Keratinocyte (primary cell): ENCODE results near the gene ARHGEF19. TPM values are rescaled to one million over a fixed set of nuclear protein-coding genes. Genes with fewer than 3 reads are reported as not detected.

ENCODE experiments used
- DNase-seq: peaks from one replicate; pipeline ENCODE4 v3.0.0-alpha.2; 2011; ENCODE audit warnings: low read depth, missing footprints, low spot score
- FAIRE-seq: peaks from 2 replicates; lab custom pipeline; 2011; peaks lifted over from hg19 to GRCh38; lab: Jason Lieb, UNC
- H2AFZ ChIP-seq: 2 replicates; pipeline ENCODE4 v1.6.0; 2012; ENCODE audit warnings: low read length, control low read depth, inconsistent platforms; ENCODE audit not compliant: control insufficient read depth
- H3K27ac ChIP-seq: 2 replicates; pipeline ENCODE4 v1.5.1; 2011; ENCODE audit warnings: low read length; ENCODE audit not compliant: control insufficient read depth, insufficient read depth
- H3K27me3 ChIP-seq: 3 replicates; pipeline ENCODE4 v1.6.0; 2011; ENCODE audit warnings: low read length; ENCODE audit not compliant: control insufficient read depth, insufficient read depth; ENCODE audit errors: extremely low read depth
- H3K36me3 ChIP-seq, 2 experiments: 2 replicates in 1 of 2; 3 replicates in 1 of 2; pipeline ENCODE4 v1.5.1; 2011; ENCODE audit warnings: low read length in 2 of 2, mild to moderate bottlenecking in 1 of 2; ENCODE audit not compliant: control insufficient read depth in 2 of 2, insufficient read depth in 2 of 2; ENCODE audit errors: extremely low read depth in 1 of 2
- H3K4me1 ChIP-seq: 3 replicates; pipeline ENCODE4 v1.5.1; 2011; ENCODE audit warnings: low read length; ENCODE audit not compliant: control insufficient read depth, insufficient read depth; ENCODE audit errors: extremely low read depth
- H3K4me2 ChIP-seq: 3 replicates; pipeline ENCODE4 v1.6.0; 2011; ENCODE audit warnings: low read depth, low read length; ENCODE audit not compliant: control insufficient read depth, insufficient read depth; ENCODE audit errors: extremely low read depth
- H3K4me3 ChIP-seq, 3 experiments: fragments of 200-600 bp in 1 of 3; sonication (generic) in 1 of 3; 2 replicates in 2 of 3; 3 replicates in 1 of 3; pipeline ENCODE4 v1.5.1; 2011 to 2016; ENCODE audit warnings: low read length in 3 of 3, mild to moderate bottlenecking in 3 of 3, control low read depth in 2 of 3, inconsistent platforms in 1 of 3, low read depth in 1 of 3, mixed read lengths in 1 of 3, mixed run types in 1 of 3, moderate library complexity in 1 of 3; ENCODE audit not compliant: control insufficient read depth in 2 of 3, insufficient read depth in 2 of 3; ENCODE audit errors: extremely low read depth in 1 of 3
- H3K79me2 ChIP-seq: 2 replicates; pipeline ENCODE4 v1.6.0; 2012; ENCODE audit warnings: low read length; ENCODE audit not compliant: control insufficient read depth, insufficient read depth
- H3K9ac ChIP-seq: 3 replicates; pipeline ENCODE4 v1.6.0; 2011; ENCODE audit warnings: low read length; ENCODE audit not compliant: control insufficient read depth, insufficient read depth; ENCODE audit errors: extremely low read depth
- H3K9me1 ChIP-seq: 3 replicates; pipeline ENCODE4 v1.6.0; 2011; ENCODE audit warnings: low read length; ENCODE audit not compliant: control insufficient read depth, insufficient read depth; ENCODE audit errors: extremely low read depth
- H3K9me3 ChIP-seq: 2 replicates; pipeline ENCODE4 v1.5.1; 2012; ENCODE audit warnings: low read depth, low read length; ENCODE audit not compliant: control insufficient read depth
- H4K20me1 ChIP-seq: 3 replicates; pipeline ENCODE4 v1.6.0; 2011; ENCODE audit warnings: low read length; ENCODE audit not compliant: control insufficient read depth, insufficient read depth; ENCODE audit errors: extremely low read depth
- EZH2 ChIP-seq: IDR thresholded peaks from one replicate; pipeline ENCODE4 v1.6.1; 2012; ENCODE audit warnings: inconsistent platforms, mild to moderate bottlenecking, low read length, moderate library complexity
- dilution Hi-C: fragments of 300-500 bp; cut with MboI; formaldehyde crosslinking; loops from one replicate; pipeline ENCODE4 v1.7.0; 2020; ENCODE audit warnings: low sequenced_read_pairs; ENCODE audit not compliant: extremely low pct_ligation_motif_present
- polyA plus RNA-seq, 5 experiments: library from polyadenylated mRNA; depleted of rRNA in 3 of 5; stranded (reverse) in 3 of 5; stranded (forward) in 1 of 5; unstranded in 1 of 5; fragments of >200 nt; gene quantifications; 1 replicate in 1 of 5; 2 replicates in 3 of 5; 3 replicates in 1 of 5; pipeline versions ENCODE4 v1.2.1 to v1.2.3, GENCODE V29; 2011 to 2012; ENCODE audit warnings: missing spikeins in 2 of 5, low read depth in 1 of 5, low replicate concordance in 1 of 5
- TF ChIP-seq, protein P1 (sequence below), 3 experiments: IDR thresholded peaks in 1 of 3; conservative IDR thresholded peaks in 1 of 3; optimal IDR thresholded peaks in 1 of 3; 2 replicates in 2 of 3; 3 replicates in 1 of 3; pipeline versions ENCODE3 to v1.5.1; 2011; ENCODE audit warnings: low read length in 3 of 3, mild to moderate bottlenecking in 3 of 3, moderate library complexity in 2 of 3, control low read depth in 1 of 3, inconsistent platforms in 1 of 3; ENCODE audit not compliant: insufficient read depth in 2 of 3; ENCODE audit errors: extremely low read depth in 1 of 3

ARHGEF19 gene
- polyA plus RNA-seq, 1 donor (not counting 4 experiments of a cell fraction or from before 2014, with no cell fraction given), result 5.0 TPM

GRCh38 chr1:16245476-16246196 lies 33.2 kb upstream of the ARHGEF19 start:
- no peaks in the 10 kb centered on the region for H3K9me3 ChIP-seq
- H3K27ac ChIP-seq, result no peak overlapping the region
- FAIRE-seq (no peak), DNase-seq (no peak)
- no peaks in the 10 kb centered on the region for H4K20me1 ChIP-seq
- no peak overlapping the region for H3K9ac ChIP-seq
- H3K36me3 ChIP-seq, result peaks cover 4 to 9% of the 10 kb centered on the region in 2 experiments
- no peaks in the 10 kb centered on the region for H3K79me2 ChIP-seq
- no peak overlapping the region for H2AFZ ChIP-seq
- H3K4me3 ChIP-seq, result no peak overlapping the region
- H3K9me1 ChIP-seq, result peaks cover 3% of the 10 kb centered on the region
- no peak overlapping the region for H3K4me2 ChIP-seq
- peaks cover 19% of the 10 kb centered on the region for H3K4me1 ChIP-seq
- no peaks in the 10 kb centered on the region for H3K27me3 ChIP-seq
- no peak for TF ChIP-seq EZH2
- TF ChIP-seq, protein P1, sequence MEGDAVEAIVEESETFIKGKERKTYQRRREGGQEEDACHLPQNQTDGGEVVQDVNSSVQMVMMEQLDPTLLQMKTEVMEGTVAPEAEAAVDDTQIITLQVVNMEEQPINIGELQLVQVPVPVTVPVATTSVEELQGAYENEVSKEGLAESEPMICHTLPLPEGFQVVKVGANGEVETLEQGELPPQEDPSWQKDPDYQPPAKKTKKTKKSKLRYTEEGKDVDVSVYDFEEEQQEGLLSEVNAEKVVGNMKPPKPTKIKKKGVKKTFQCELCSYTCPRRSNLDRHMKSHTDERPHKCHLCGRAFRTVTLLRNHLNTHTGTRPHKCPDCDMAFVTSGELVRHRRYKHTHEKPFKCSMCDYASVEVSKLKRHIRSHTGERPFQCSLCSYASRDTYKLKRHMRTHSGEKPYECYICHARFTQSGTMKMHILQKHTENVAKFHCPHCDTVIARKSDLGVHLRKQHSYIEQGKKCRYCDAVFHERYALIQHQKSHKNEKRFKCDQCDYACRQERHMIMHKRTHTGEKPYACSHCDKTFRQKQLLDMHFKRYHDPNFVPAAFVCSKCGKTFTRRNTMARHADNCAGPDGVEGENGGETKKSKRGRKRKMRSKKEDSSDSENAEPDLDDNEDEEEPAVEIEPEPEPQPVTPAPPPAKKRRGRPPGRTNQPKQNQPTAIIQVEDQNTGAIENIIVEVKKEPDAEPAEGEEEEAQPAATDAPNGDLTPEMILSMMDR (optimal IDR thresholded peaks at IDR 0.05 in 1 of 3, IDR thresholded peaks at IDR 0.05 in 1 of 3, conservative IDR thresholded peaks at IDR 0.05 in 1 of 3; ENCODE audit: extremely low read depth in 1 of 3, insufficient read depth in 2 of 3, low read length in 3 of 3), result no peak
- dilution Hi-C loops, result no loop called here

GRCh38 chr1:16244650-16245285 lies 32.3 kb upstream of the ARHGEF19 start:
- Histone ChIP-seq H3K4me1 (peaks cover 19% of the 10 kb centered on the region), H3K9me3 (no peaks in the 10 kb centered on the region), H3K36me3 (peaks cover 4 to 5% of the 10 kb centered on the region in 2 experiments), H3K79me2 (no peaks in the 10 kb centered on the region), H3K9ac (no peak overlapping the region), H4K20me1 (no peaks in the 10 kb centered on the region), H3K9me1 (peaks cover 3% of the 10 kb centered on the region), H3K27ac (no peak overlapping the region), H3K4me2 (no peak overlapping the region), H2AFZ (no peak overlapping the region), H3K27me3 (no peaks in the 10 kb centered on the region), H3K4me3 (no peak overlapping the region)
- dilution Hi-C loops, result no loop called here
- FAIRE-seq (peak; percentile 17), DNase-seq (no peak)
- no peak for TF ChIP-seq EZH2
- TF ChIP-seq, protein P1 (optimal IDR thresholded peaks at IDR 0.05 in 1 of 3, IDR thresholded peaks at IDR 0.05 in 1 of 3, conservative IDR thresholded peaks at IDR 0.05 in 1 of 3; ENCODE audit: extremely low read depth in 1 of 3, insufficient read depth in 2 of 3, low read length in 3 of 3), result no peak
